GM19239 (cell line): ENCODE data around the gene ATP4B.

Experiments
- DNase-seq: peaks from one replicate; pipeline ENCODE4 v3.0.0; 2011; ENCODE audit warnings: low spot score; ENCODE audit not compliant: insufficient read length
- FAIRE-seq: peaks from 2 replicates; lab custom pipeline; 2011; peaks lifted over from hg19 to GRCh38; lab: Jason Lieb, UNC

The ATP4B gene

DNA sequence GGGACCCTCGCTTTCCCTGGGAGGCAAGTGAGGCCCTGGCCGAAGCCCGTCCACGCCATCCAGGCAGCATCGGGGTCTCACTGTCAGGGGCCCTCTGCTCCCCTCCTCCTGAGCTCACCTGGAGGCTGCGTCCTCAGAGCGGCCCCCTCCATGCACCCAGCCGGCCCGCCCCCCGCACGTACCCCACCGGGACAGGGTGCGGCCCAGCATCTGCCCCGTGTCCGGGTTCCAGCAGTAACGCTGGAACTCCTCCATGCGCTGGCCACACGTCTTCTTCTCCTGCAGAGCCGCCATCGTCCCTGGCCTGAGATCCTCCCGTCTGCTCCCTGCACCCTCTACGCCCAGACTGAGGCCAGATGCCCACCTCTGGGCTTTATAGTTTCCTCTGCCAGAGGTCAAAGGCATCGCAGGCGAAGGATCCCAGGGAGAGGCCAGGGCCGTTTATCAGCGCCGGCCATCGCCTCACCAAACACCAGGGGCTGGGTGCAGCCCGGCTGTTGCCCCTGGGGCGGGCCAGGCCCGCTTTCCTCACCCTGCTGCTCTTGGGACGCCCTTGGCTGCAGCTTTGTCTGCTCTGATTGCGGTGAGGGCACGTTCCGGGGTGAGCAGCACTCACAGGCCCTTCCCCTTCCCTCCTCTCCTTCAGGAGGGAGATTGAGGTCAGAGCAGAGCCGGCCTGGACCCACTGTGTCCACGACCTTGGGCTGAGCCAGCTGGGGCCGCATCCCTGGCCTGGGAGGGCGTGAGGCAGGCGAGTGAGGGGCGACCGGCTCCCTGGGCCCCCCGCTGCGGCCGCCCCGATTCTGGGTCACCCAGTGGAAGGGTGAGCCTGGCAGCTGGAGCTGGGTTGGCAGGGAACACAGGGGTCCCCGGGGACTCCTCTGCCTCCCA, at the start of gene ATP4B:
Gene ATP4B, minus strand, starts transcription at position 348 of the 891 bp plus-strand sequence. Its CDS starts 54 bp downstream, at position 294.
- FAIRE-seq, result no peak
- no peak for DNase-seq

DNA sequence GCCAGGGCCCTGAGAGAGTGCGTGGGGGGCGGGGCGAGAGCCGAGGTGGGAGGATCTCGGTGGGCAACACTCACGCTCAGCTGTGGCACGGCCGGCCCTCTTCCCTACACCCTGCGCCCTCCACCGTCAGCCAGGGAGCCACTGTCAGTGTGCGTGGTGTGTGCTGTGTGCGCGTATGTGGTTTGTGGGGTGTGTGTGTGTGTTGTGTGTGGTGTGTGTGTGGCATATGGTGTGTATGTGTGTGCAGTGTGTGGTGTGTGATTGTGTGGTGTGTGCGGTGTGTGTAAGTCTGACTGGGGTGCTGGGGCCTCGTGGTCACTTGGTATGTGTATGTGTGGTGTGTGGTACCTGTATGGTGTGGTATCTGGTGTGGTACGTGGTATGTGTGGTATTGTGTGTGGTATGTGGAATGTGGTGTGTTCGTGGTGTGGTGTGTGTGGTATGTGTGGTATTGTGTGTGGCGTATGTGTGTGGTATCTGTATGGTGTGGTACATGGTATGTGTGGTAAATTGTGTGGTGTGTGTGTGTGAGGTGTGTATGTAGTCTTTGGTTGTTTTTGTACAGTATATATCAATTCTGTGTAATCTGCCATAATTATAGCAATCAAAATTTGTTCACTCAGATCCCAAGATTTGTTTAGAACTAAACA, 14.1 kb upstream of the ATP4B start:
- no peak for DNase-seq
- no peak for FAIRE-seq

DNA sequence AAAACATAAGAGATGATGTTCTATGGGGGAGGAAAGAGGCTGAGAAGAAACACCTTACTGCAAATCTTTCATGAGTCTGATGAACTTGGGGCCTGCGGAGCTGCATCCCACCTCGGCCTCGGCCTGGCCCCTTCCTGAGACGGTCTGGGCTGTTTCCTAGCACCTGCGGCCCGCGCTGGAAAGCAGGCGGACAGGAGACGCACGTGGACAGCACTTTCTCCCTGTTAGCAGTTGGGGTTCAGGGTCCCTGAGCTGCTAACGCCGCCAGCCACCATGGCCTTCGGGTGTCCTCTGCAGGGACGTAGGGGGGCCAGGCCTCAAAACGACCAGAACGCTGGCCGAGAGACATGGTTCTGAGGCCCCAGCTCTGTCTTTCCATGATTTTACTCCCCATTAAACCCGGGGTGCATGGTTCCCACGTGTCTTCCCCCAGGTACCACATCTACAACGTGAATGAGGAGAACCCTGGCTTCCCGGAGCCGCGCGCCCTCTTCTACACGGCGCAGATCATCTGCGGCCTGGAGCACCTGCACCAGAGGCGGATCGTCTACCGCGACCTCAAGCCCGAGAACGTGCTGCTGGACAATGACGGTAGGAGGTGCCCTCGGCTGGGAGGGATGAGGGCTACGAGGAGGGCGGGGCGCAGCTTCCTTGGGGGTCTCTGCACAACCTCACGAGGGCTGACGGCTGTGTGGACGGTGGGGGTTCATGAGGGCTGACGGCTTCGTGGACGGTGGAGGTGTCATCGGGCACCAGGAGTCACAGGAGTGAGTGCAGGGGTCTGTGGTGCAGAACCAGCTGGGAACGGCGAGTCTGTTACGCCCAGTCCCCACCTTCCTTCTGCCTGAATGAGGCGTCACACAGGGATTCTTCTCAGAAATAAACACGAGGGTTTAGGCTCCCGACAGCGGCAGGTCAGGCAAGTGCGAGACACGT, 13.3 kb upstream of the ATP4B start:
- FAIRE-seq, result no peak
- DNase-seq, result no peak

DNA sequence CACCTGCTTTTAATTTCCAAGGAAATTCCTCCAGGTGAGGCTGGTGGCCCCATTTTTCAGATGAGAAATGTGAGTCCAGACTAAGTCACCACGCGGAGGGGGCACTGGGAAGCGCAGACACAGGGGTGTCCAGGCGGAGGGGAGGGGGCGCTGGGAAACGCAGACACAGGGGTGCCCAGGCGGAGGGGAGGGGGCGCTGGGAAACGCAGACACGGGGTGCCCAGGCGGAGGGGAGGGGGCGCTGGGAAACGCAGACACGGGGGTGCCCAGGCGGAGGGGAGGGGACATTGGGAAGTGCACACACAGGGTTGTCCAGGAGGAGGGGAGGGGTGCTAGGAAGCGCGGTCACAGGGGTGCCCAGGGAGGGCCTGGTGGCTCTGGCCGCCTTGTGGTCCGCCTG, 12.5 kb upstream of the ATP4B start:
- FAIRE-seq (no peak), DNase-seq (no peak)

DNA sequence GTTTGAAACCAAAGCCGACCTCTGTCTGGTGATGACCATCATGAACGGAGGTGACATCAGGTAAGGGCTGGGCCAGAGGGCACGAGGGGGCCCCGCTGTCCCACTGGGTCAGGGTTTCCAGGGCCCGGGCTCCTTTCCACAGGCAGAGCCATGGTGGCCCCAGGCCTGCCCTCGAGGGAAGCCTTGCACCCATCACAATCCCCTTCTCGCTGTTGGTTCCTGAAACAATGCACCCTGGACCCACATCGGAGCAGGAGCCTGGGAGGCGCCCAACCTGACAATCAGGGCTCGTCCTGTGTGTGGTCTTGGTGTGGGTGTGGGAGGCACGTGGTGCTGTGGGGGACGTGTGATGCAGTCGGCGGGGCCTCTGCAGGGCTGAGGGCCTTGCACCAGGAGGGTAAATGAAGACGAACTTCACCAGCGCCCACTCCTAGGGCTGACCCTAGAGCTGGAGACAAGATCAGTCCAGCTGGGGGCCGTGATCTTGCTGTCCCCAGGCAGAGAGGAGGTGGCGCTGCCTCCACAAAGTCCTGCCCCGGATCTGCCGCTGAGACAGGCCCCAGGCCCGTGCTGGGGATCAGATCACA, 11.8 kb upstream of the ATP4B start:
- FAIRE-seq, result no peak
- DNase-seq, result no peak

DNA sequence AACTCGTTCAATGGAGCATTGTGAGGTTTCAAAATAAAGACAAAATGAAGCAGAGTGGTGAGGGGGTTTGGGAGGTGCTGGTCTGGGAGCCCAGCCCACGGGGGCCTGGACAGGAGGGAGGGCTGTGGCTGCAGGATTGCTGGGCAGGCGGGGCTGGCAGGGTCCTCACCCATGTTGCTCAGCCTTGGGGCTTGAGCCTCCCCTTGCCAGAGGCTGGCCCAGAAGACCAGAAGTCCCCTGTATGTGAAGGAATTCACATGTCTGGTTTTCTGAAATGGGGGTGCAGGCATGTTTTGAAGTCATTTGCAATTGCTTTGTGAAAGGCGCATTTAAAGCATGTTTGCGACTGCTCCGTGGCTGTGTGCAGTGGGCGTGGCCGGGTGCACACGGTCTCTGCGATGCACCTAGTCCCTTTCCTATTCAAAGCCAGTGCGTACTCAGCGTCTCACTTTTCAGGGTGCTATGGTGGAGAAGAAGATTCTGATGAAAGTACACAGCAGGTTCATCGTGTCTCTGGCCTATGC, 11.3 kb upstream of the ATP4B start:
- no peak for DNase-seq

DNA sequence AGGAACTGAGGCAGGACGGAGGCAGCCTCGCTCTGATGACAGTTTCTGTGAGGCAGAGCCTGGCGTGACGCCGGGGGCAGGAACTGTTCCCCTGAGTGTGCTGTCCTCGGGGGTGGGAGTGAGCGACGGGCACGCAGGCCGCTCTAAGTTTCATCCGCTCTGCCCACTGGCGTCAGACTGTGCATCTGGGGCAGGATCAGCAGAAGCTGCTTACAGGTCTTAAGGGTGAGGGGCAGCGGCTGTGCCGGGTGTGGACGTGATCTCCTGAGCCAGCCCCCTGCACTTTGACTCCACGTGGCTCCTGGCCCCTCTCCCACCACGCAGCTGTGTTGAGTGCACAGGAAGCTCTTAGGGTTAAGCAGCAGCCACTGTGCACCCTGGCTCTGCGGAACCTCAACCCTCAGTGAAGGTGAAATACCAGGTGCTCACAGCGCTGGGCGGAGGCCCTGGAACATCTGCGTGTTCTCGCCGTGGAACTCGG, 10.5 kb upstream of the ATP4B start:
- DNase-seq, result no peak
- no peak for FAIRE-seq

More for the DNA sequence above, 11.3 kb upstream of the ATP4B start:
- FAIRE-seq, result no peak

DNA sequence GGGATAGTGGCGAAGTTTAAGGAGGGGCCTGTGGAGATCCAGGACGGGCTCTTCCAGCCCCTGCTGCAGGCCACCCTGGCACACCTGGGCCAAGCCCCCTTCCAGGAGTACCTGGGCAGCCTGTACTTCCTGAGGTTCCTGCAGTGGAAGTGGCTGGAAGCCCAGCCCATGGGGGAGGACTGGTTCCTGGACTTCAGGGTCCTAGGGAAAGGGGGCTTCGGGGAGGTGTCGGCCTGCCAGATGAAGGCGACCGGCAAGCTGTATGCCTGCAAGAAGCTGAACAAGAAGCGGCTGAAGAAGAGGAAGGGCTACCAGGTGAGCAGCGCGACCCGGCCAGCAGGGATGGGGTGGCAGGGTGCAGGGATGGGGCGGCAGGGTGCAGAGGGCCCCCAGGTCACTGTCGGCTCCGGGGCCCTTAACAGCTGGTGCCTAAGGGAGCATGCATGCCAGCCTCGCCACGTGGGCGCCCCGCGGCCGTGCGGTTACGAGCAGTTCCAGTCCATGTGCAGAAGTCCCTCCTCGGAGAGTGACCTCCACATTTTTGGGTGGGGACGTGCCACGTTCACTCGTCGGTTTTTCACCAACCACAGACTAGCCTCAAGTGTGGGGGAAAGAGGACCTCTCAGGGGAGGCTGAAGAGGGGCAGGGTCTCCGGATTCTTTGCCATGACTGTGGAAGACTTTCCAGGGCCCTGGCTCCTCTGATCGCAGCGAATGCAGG, 9.9 kb upstream of the ATP4B start:
- FAIRE-seq, result no peak

DNA sequence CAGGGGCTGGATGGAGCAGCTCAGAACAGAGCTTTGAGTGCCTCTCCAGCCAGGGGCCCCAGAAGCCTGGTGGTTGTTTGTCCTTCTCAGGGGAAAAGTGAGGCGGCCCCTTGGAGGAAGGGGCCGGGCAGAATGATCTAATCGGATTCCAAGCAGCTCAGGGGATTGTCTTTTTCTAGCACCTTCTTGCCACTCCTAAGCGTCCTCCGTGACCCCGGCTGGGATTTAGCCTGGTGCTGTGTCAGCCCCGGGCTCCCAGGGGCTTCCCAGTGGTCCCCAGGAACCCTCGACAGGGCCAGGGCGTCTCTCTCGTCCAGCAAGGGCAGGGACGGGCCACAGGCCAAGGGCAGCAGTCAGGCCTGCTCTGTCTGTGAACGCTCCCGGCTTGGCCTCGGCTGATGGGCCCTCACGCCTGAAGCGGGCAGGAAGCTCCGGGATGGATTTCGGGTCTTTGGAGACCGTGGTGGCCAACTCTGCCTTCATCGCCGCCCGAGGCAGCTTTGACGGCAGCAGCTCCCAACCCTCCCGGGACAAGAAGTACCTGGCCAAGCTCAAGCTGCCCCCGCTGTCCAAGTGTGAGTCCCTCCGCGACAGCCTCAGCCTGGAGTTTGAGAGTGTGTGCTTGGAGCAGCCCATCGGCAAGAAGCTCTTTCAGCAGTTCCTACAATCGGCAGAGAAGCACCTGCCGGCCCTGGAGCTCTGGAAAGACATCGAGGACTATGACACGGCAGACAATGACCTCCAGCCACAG, 9.1 kb upstream of the ATP4B start, which contains the start of gene GRK1:
Gene GRK1, plus strand, starts transcription at position 269 of the 751 bp plus-strand sequence. Its CDS starts 168 bp downstream, at position 437.
- DNase-seq, result no peak

More for the DNA sequence above, 9.9 kb upstream of the ATP4B start:
- DNase-seq, result no peak

DNA sequence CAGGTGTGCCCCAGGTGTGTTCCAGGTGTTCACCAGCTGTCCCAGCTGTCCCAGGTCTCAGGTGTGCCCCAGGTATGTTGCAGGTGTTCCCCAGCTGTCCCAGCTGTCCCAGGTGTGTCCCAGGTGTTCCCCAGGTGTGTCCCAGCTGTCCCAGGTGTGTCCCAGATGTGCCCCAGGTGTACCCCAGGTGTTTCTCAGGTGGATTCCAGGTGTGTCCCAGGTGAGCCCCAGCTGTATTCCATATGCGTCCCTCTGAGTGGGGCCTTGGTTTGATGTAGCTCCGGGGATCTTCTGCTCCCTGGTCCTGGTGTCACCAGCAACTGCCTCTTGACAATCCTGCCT, 8.3 kb upstream of the ATP4B start:
- DNase-seq (no peak), FAIRE-seq (no peak)

More for the DNA sequence above, 9.1 kb upstream of the ATP4B start, which contains the start of gene GRK1:
- FAIRE-seq, result no peak

DNA sequence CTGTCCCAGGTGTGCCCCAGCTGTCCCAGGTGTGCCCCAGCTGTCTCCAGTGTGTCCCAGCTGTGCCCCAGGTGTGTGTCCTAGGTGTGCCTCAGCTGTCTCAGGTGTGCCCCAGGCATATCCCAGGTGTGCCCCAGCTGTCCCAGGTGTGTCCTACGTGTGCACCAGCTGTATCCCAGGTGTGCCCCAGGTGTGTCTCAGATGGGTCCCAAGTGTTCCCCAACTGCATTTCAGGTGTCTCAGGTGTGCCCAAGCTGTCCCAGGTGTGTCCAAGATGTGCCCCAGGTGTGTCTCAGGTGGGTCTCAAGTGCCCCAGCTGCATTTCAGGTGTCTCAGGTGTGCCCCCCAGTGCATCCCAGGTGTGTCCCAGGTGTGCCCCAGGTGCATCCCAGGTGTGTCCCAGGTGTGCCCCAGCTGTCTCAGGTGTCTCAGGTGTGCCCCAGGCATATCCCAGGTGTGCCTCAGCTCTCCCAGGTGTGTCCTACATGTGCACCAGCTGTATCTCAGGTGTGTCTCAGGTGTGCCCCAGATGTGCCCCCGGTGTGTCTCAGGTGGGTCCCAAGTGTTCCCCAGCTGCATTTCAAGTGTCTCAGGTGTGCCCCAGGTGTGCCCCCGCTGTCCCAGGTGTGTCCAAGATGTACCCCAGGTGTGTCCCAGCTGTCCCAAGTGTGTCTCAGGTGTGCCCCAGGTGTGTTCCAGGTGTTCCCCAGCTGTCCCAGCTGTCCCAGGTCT, 7.8 kb upstream of the ATP4B start:
- no peak for DNase-seq
- no peak for FAIRE-seq

DNA sequence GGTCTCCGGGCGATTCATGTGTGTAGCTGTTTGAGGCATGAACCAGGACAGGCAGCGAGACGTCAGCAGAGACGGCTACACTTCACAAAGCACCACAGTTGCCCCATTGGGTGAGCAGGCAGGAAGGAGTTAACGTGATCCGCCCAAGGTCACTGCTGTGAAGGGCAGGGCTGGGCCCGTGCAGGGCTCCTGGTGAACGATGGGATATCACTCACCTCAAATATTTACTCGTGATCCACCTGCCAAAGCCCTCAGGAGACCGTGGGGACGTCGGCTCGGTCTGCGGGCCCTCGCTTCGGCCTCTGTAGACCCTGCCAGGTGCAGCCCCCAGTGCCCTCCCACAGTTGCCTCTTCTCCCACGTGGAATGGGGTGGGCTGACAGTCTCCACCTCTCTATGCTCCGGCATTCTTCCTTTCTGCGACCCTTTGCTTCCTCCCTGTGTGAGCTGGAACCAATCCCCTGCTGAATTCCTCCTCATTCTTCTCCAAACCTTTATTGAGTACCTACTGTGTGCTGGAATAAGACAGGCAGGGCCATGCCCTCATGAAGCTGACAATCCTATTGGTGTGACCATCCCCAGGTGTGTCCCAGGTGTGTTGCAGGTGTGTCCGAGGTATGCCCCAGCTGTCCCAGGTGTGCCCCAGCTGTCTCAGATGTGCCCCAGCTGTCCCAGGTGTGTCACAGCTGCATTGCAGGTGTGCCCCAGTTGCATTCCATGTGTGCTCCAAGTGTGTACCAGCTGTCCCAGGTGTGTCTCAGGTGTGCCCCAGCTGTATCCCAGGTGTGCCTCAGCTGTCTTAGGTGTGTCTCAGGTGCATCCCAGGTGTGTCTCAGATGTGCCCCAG, 7.0 kb upstream of the ATP4B start:
- FAIRE-seq, result no peak
- DNase-seq, result no peak

DNA sequence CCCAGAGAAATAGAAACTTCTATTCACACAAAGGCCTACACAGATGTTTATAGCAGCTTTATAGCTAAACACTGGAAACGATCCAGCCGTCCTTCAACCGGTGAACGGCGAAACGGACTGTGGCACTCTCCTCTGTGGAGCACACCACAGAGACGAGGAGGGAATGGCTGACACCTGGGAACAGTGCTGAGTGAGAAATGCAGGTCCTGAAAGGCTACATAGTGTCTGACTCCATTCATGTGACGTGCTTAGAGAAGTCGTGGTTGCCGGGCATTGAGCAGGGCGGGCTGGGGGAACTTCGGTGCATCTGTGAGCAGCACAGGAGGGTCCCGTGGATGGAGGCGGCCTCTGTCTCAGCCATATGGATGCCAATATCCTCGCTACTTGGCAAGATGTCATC, 5.9 kb upstream of the ATP4B start:
- DNase-seq (no peak), FAIRE-seq (no peak)

DNA sequence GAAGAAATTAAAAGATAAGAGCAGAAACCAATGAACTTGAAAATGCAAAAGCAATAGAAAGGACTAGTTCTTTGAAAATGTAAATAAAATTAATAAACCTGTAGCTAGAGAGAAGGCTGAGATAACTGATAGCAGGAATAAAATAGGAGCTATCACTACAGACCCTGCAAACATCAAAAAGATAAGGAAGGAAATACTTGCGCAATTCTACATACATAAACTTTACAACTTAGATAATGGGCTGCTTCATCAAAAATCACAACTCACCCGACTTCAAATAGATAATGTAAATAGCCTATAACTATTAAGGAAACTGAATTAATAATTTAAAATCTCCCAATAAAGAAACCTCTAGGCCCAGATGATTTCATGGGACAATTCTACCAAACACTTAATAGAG, 3.5 kb upstream of the ATP4B start:
- DNase-seq (no peak), FAIRE-seq (no peak)

DNA sequence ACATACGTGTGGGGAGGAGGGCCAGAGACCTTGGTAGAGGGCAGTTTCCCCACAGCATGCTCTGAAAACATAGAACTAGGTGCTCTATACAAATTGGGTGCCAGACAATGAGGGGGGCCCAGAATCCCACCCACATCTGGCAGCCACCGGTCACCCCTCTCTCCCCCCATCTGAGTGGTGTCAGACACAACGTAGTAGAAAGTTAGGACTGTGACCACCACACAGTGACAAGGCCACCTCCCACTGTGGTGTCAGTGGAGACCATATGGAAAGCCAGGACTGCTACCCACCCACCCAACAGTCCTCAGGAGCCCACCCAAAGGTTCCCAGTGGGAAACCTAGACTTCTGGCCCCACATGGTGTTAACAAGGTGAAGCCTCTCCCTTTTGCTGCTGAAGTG, 2.1 kb upstream of the ATP4B start:
- FAIRE-seq, result no peak
- DNase-seq, result no peak

DNA sequence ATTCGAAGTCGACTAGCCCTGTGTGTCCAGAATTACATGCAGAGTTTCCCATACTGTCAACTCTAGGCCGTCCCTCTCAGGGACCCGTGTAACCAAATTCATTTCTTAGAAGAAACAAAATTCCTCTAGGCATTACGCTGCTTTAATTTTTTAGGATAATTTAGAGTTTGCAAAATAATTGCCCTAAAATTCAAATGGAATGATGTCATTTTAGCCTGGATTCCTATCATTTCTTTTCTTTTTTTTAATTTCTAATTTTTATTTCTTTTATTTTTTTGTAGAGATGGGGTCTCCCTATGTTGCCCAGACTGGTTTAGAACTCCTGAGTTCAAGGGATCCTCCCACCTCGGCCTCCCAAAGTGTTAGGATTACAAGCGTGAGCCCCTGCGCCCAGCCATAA, 1.3 kb upstream of the ATP4B start:
- no peak for DNase-seq
- FAIRE-seq, result no peak

DNA sequence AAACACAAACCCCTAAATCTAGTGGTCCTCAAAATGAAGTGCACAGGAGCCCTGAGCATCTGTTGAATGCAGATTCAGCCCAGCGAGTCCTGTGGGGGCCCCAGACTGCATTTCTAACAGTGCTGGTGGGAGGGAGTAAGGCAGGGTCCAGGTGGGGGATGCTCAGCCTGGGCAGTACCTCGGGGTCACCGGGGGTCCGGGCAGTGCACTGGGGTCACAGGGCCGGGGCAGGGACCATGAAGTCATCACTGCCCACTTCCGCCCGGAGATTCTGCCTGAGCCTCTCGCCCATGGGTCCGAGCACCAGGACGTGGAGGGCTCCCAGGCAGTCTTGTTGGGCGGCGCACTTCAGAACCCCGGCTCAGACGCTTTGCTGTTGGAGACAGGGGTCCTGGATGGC, 838 bp upstream of the ATP4B start:
- no peak for DNase-seq
- FAIRE-seq, result no peak
